Upper lobe of left lung (tissue), 4 donors: ENCODE data around the gene AMY1A.
"Not testable (repeated sequence)": the region's sequence is repeated elsewhere in the genome, so short reads cannot be mapped to it uniquely, and the experiment has no call there.

Source experiments
- EP300 ChIP-seq, 4 donors: sonication (generic); formaldehyde crosslinking; IDR thresholded peaks; one replicate each; pipeline ENCODE4 v1.5.1; 2017; ENCODE audit warnings: antibody characterized with exemption in 4 of 4, control low read depth in 2 of 4
- POLR2A ChIP-seq, 4 donors: fragments of 450-650 bp; IDR thresholded peaks; one replicate each; pipeline ENCODE4 v1.5.1; 2016 to 2017; ENCODE audit warnings: antibody characterized with exemption in 4 of 4, mild to moderate bottlenecking in 2 of 4
- POLR2AphosphoS5 ChIP-seq, 2 donors: sonication (generic); formaldehyde crosslinking; IDR thresholded peaks; one replicate each; pipeline ENCODE4 v1.5.1; 2017; ENCODE audit warnings: antibody characterized with exemption in 2 of 2
- TF ChIP-seq, protein P1 (sequence below), 6 experiments: fragments of 450-650 bp in 4 of 6; fragments of 200-600 bp in 2 of 6; sonication (generic) in 2 of 6; IDR thresholded peaks; one replicate each; pipeline ENCODE4 v1.5.1; 2016 to 2019; ENCODE audit warnings: antibody characterized with exemption in 6 of 6

DNA sequence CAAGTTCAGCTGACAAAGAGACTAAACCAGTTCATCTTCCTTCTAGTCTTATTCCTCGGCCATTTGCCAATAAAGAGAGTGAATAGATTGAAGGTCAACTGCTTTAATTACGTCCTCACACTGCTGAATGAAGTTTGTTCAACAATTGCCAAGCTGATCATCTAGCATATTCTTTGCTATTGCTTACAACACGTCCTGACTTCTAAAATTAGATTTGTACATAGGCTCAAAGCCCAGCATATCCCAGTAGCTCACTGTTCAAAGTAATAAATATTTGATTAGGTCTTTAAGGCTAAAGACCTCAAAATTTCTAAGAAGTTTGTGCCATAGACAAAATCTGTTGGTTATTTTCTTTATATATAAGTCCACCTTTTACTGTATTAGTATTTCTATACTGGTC is 20.8 kb downstream of the AMY1A start:
- TF ChIP-seq, protein P1, sequence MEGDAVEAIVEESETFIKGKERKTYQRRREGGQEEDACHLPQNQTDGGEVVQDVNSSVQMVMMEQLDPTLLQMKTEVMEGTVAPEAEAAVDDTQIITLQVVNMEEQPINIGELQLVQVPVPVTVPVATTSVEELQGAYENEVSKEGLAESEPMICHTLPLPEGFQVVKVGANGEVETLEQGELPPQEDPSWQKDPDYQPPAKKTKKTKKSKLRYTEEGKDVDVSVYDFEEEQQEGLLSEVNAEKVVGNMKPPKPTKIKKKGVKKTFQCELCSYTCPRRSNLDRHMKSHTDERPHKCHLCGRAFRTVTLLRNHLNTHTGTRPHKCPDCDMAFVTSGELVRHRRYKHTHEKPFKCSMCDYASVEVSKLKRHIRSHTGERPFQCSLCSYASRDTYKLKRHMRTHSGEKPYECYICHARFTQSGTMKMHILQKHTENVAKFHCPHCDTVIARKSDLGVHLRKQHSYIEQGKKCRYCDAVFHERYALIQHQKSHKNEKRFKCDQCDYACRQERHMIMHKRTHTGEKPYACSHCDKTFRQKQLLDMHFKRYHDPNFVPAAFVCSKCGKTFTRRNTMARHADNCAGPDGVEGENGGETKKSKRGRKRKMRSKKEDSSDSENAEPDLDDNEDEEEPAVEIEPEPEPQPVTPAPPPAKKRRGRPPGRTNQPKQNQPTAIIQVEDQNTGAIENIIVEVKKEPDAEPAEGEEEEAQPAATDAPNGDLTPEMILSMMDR (IDR thresholded peaks at IDR 0.05), result not testable (repeated sequence)
- TF ChIP-seq POLR2A, EP300, POLR2AphosphoS5 (IDR thresholded peaks at IDR 0.05): not testable (repeated sequence)
